Measurements from ENCODE around the gene SIRT2.
"Not testable (repeated sequence)": the region's sequence is repeated elsewhere in the genome, so short reads cannot be mapped to it uniquely, and the experiment has no call there.

The SIRT2 gene

GRCh38 chr19:38842439-38843174 lies 56.8 kb downstream of the SIRT2 start:
- no peak for DNase-seq

- DNase-seq, result no peak
Observed at GRCh38 chr19:38841787-38842438, 57.5 kb downstream of the SIRT2 start.

- DNase-seq, result no peak
Observed at GRCh38 chr19:38841180-38841766, 58.1 kb downstream of the SIRT2 start.

- no peak for DNase-seq
Observed at GRCh38 chr19:38840583-38840968, 58.8 kb downstream of the SIRT2 start.

- no peak for DNase-seq
Observed at GRCh38 chr19:38839816-38840582, 59.4 kb downstream of the SIRT2 start.

GRCh38 chr19:38838986-38839761 lies 60.2 kb downstream of the SIRT2 start:
- no peak for DNase-seq

GRCh38 chr19:38838208-38838985 lies 61.0 kb downstream of the SIRT2 start:
- no peak for DNase-seq

GRCh38 chr19:38837656-38838121 lies 61.7 kb downstream of the SIRT2 start:
- DNase-seq, result no peak

GRCh38 chr19:38836983-38837626 lies 62.3 kb downstream of the SIRT2 start:
- no peak for DNase-seq

- DNase-seq, result no peak
Observed at GRCh38 chr19:38836159-38836982, 63.0 kb downstream of the SIRT2 start.

- DNase-seq, result no peak
Observed at GRCh38 chr19:38834590-38834989, 64.8 kb downstream of the SIRT2 start.

- DNase-seq, result no peak
Observed at GRCh38 chr19:38834104-38834490, 65.3 kb downstream of the SIRT2 start.

GRCh38 chr19:38833092-38833425 lies 66.4 kb downstream of the SIRT2 start:
- no peak for DNase-seq

- DNase-seq, result no peak
Observed at GRCh38 chr19:38831142-38831605, 68.2 kb downstream of the SIRT2 start.

- no peak for DNase-seq
Observed at GRCh38 chr19:38830039-38830733, 69.2 kb downstream of the SIRT2 start.

GRCh38 chr19:38829203-38829602 lies 70.2 kb downstream of the SIRT2 start:
- DNase-seq, result not testable (repeated sequence)

All from NCI-H1048 (cell line).